ENCODE results near the gene ADO. TPM values are rescaled to one million over a fixed set of nuclear protein-coding genes. Genes with fewer than 3 reads are reported as not detected.

ADO gene
- total and polyA plus RNA-seq, 10 donors, result 9.0 to 21.2 (median 18.2) TPM

- intact Hi-C loops (cut with DNase I; ENCODE audit: low total_unique reads), result no loop called here
- DNase-seq, result no peak
- TF ChIP-seq POLR2A (IDR thresholded peaks at IDR 0.05) (no peak), POLR2AphosphoS5 (IDR thresholded peaks at IDR 0.05) (no peak)
- TF ChIP-seq, protein P1, sequence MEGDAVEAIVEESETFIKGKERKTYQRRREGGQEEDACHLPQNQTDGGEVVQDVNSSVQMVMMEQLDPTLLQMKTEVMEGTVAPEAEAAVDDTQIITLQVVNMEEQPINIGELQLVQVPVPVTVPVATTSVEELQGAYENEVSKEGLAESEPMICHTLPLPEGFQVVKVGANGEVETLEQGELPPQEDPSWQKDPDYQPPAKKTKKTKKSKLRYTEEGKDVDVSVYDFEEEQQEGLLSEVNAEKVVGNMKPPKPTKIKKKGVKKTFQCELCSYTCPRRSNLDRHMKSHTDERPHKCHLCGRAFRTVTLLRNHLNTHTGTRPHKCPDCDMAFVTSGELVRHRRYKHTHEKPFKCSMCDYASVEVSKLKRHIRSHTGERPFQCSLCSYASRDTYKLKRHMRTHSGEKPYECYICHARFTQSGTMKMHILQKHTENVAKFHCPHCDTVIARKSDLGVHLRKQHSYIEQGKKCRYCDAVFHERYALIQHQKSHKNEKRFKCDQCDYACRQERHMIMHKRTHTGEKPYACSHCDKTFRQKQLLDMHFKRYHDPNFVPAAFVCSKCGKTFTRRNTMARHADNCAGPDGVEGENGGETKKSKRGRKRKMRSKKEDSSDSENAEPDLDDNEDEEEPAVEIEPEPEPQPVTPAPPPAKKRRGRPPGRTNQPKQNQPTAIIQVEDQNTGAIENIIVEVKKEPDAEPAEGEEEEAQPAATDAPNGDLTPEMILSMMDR (IDR thresholded peaks at IDR 0.05 in 8 of 11, conservative IDR thresholded peaks at IDR 0.05 in 3 of 11), result no peak
- Histone ChIP-seq H3K27ac (no peak overlapping the region), H3K27me3 (replicated peaks in 1 of 7) (no peaks in the 10 kb centered on the region), H3K36me3 (no peaks in the 10 kb centered on the region), H3K4me1 (peaks cover 0 to 18% (median 11%) of the 10 kb centered on the region in 6 donors), H3K9me3 (no peaks in the 10 kb centered on the region), H3K4me3 (no peak overlapping the region)
- WGBS, 5 donors, result 93 to 99% (median 96%) methylated on average over 4 of the region's 4 CpGs
These were observed 40.5 kb upstream of the ADO start for GRCh38 chr10:62764011-62764410.

DNA sequence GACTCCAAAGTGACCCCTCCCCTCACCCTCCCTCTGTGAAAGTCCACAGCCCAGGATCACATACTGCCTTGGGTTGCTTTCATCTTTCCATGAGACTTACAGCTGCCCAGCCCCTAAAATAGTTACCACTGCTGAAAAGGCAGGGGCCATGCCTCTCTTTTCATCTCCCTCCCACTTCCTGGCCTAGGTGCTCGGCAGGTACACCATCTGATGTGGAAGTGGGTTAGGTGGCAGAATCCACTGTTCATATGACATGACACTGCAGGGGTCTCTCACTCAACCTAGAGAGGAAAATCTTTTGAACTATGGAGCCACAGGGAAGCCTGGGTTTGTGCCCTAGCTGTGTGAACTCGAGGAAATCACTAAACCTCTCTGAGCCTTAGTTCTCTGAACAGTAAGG, 38.8 kb upstream of the ADO start:
- H3K27me3 ChIP-seq (replicated peaks in 1 of 7), result no peaks in the 10 kb centered on the region
- H3K27ac ChIP-seq, result no peak overlapping the region
- WGBS, 5 donors, result 68 to 87% (median 74%) methylated on average over 2 of the region's 2 CpGs
- H3K4me1 ChIP-seq, result peaks cover 0 to 6% (median 2%) of the 10 kb centered on the region in 6 donors
- H3K36me3 ChIP-seq, result no peaks in the 10 kb centered on the region
- intact Hi-C loops (cut with DNase I; ENCODE audit: low total_unique reads), result no loop called here
- no peaks in the 10 kb centered on the region for H3K9me3 ChIP-seq
- no peak for TF ChIP-seq POLR2A (IDR thresholded peaks at IDR 0.05)
- TF ChIP-seq, protein P1 (IDR thresholded peaks at IDR 0.05 in 8 of 11, conservative IDR thresholded peaks at IDR 0.05 in 3 of 11), result no peak
- TF ChIP-seq POLR2AphosphoS5 (IDR thresholded peaks at IDR 0.05), result no peak
- no peak overlapping the region for H3K4me3 ChIP-seq
- DNase-seq, result no peak

GRCh38 chr10:62766386-62766785, 38.1 kb upstream of the ADO start:
- 68 to 72% (median 70%) methylated on average over 3 of the region's 3 CpGs for WGBS, 5 donors
- H3K4me3 ChIP-seq, result no peak overlapping the region
- no peaks in the 10 kb centered on the region for H3K4me1 ChIP-seq
- H3K36me3 ChIP-seq, result no peaks in the 10 kb centered on the region
- H3K9me3 ChIP-seq, result no peaks in the 10 kb centered on the region
- intact Hi-C loops (cut with DNase I; ENCODE audit: low total_unique reads), result no loop called here
- no peak overlapping the region for H3K27ac ChIP-seq
- TF ChIP-seq POLR2A (IDR thresholded peaks at IDR 0.05) (no peak), POLR2AphosphoS5 (IDR thresholded peaks at IDR 0.05) (no peak)
- TF ChIP-seq, protein P1 (IDR thresholded peaks at IDR 0.05 in 8 of 11, conservative IDR thresholded peaks at IDR 0.05 in 3 of 11), result no peak
- H3K27me3 ChIP-seq (replicated peaks in 1 of 7), result no peaks in the 10 kb centered on the region
- DNase-seq, result no peak

GRCh38 chr10:62769574-62770242, 34.8 kb upstream of the ADO start:
- no peak for DNase-seq
- TF ChIP-seq, protein P1 (IDR thresholded peaks at IDR 0.05 in 8 of 11, conservative IDR thresholded peaks at IDR 0.05 in 3 of 11), result no peak
- TF ChIP-seq POLR2AphosphoS5 (IDR thresholded peaks at IDR 0.05), result no peak
- no peak for TF ChIP-seq POLR2A (IDR thresholded peaks at IDR 0.05)
- H3K27ac ChIP-seq, result no peak overlapping the region
- no peaks in the 10 kb centered on the region for H3K36me3 ChIP-seq
- WGBS, 5 donors, result 88 to 100% (median 94%) methylated on average over 1 of the region's 1 CpG
- H3K4me1 ChIP-seq, result no peaks in the 10 kb centered on the region
- no peaks in the 10 kb centered on the region for H3K27me3 ChIP-seq (replicated peaks in 1 of 7)
- H3K4me3 ChIP-seq, result no peak overlapping the region
- intact Hi-C loops (cut with DNase I; ENCODE audit: low total_unique reads), result no loop called here
- no peaks in the 10 kb centered on the region for H3K9me3 ChIP-seq
